Liver (tissue), 9 donors: ENCODE data around the gene PRR4. TPM values are rescaled to one million over a fixed set of nuclear protein-coding genes. Genes with fewer than 3 reads are reported as not detected.

Experiments used
- DNase-seq: peaks from one replicate; pipeline ENCODE4 v3.0.0-alpha.2; 2017; ENCODE audit warnings: low spot score
- H3K27ac ChIP-seq, 2 donors: one replicate each; pipeline ENCODE4 v1.7.0; 2013; ENCODE audit warnings: inconsistent platforms in 2 of 2, low read length in 2 of 2, control low read depth in 1 of 2, low read depth in 1 of 2, mild to moderate bottlenecking in 1 of 2
- H3K27me3 ChIP-seq, 4 donors: one replicate each; pipeline versions ENCODE4 v1.6.1 to v1.7.0; 2013; ENCODE audit warnings: low read length in 3 of 4, inconsistent platforms in 1 of 4, mild to moderate bottlenecking in 1 of 4, moderate library complexity in 1 of 4; ENCODE audit not compliant: control insufficient read depth in 4 of 4, insufficient read depth in 4 of 4
- H3K36me3 ChIP-seq, 4 donors: one replicate each; pipeline versions ENCODE4 v1.6.1 to v1.7.0; 2013; ENCODE audit warnings: low read length in 3 of 4, mild to moderate bottlenecking in 3 of 4, low read depth in 1 of 4, moderate library complexity in 1 of 4; ENCODE audit not compliant: control insufficient read depth in 4 of 4, insufficient read depth in 3 of 4
- H3K4me1 ChIP-seq, 4 donors: one replicate each; pipeline versions ENCODE4 v1.6.1 to v1.7.0; 2013; ENCODE audit warnings: low read length in 3 of 4, mild to moderate bottlenecking in 3 of 4, moderate library complexity in 1 of 4; ENCODE audit not compliant: control insufficient read depth in 4 of 4, insufficient read depth in 4 of 4
- H3K4me3 ChIP-seq, 3 donors: one replicate each; pipeline versions ENCODE4 v1.6.1 to v1.7.0; 2013; ENCODE audit warnings: low read length in 3 of 3, control low read depth in 1 of 3, low read depth in 1 of 3, mild to moderate bottlenecking in 1 of 3
- H3K9ac ChIP-seq, 2 donors: one replicate each; pipeline ENCODE4 v1.7.0; 2013; ENCODE audit warnings: low read length in 2 of 2, mild to moderate bottlenecking in 2 of 2, moderate library complexity in 2 of 2, control low read depth in 1 of 2, low read depth in 1 of 2
- H3K9me3 ChIP-seq, 4 donors: one replicate each; pipeline versions ENCODE4 v1.6.1 to v1.7.0; 2013; ENCODE audit warnings: low read length in 3 of 4; ENCODE audit not compliant: control insufficient read depth in 4 of 4
- EGR1 ChIP-seq, 2 donors: IDR thresholded peaks; 2 replicates each; pipeline ENCODE4 v1.6.1; 2016 to 2018; ENCODE audit warnings: antibody characterized with exemption in 2 of 2, low read depth in 2 of 2
- FOXA2 ChIP-seq: IDR thresholded peaks from 2 replicates; pipeline ENCODE4 v1.6.1; 2016; ENCODE audit warnings: antibody characterized with exemption
- GABPA ChIP-seq, 2 donors: IDR thresholded peaks in 1 of 2; conservative IDR thresholded peaks in 1 of 2; 2 replicates each; pipeline ENCODE4 v1.6.1; 2016; ENCODE audit warnings: antibody characterized with exemption in 2 of 2, mild to moderate bottlenecking in 1 of 2, moderate library complexity in 1 of 2
- HNF4G ChIP-seq: IDR thresholded peaks from 2 replicates; pipeline ENCODE4 v1.6.1; 2016; ENCODE audit warnings: antibody characterized with exemption
- JUND ChIP-seq, 2 donors: IDR thresholded peaks; 2 replicates each; pipeline ENCODE4 v1.6.1; 2016; ENCODE audit warnings: antibody characterized with exemption in 2 of 2
- NR2F2 ChIP-seq: IDR thresholded peaks from 2 replicates; pipeline ENCODE4 v1.6.1; 2016; ENCODE audit warnings: antibody characterized with exemption
- RAD21 ChIP-seq, 2 donors: IDR thresholded peaks; 2 replicates each; pipeline ENCODE4 v1.6.1; 2016; ENCODE audit warnings: antibody characterized with exemption in 2 of 2, mild to moderate bottlenecking in 2 of 2
- SP1 ChIP-seq: IDR thresholded peaks from 2 replicates; pipeline ENCODE4 v1.6.1; 2018; ENCODE audit warnings: antibody characterized with exemption, mild to moderate bottlenecking
- YY1 ChIP-seq: IDR thresholded peaks from 2 replicates; pipeline ENCODE4 v1.6.1; 2016; ENCODE audit warnings: antibody characterized with exemption, mild to moderate bottlenecking
- WGBS: extraction: QIAGEN DNeasy Blood & Tissue Kit; methylation state at CpG from one replicate; pipeline ENCODE4 v1.1.7; 2013; 5-methylcytosine and 5-hydroxymethylcytosine counted together
- polyA plus RNA-seq, 2 donors: library from polyadenylated mRNA; stranded (reverse) in 1 of 2; unstranded in 1 of 2; fragments of 200-250 nt in 1 of 2; fragments of >200 nt in 1 of 2; fragmentation: Nextera tagmentation in 1 of 2; extraction: Ambion mirVana in 1 of 2; gene quantifications; one replicate each; pipeline versions ENCODE4 v1.2.1 to v1.2.3, GENCODE V29; 2013 to 2015
- total RNA-seq, 2 donors: library from RNA; depleted of rRNA; stranded (reverse); fragments of >200 nt; gene quantifications; one replicate each; pipeline ENCODE4 v1.2.3, GENCODE V29; 2014
- TF ChIP-seq, protein P1 (sequence below): IDR thresholded peaks from 2 replicates; pipeline ENCODE4 v1.6.1; 2016; ENCODE audit warnings: antibody characterized with exemption
- TF ChIP-seq, protein P2 (sequence below): fragments of 150-350 bp; IDR thresholded peaks from 2 replicates; pipeline ENCODE4 v1.5.1; 2017; ENCODE audit warnings: improper control_type of control experiment, low read depth, low read length; ENCODE audit not compliant: missing input control
- TF ChIP-seq, protein P3 (sequence below): IDR thresholded peaks from 2 replicates; pipeline ENCODE4 v1.6.1; 2016; ENCODE audit warnings: antibody characterized with exemption
- TF ChIP-seq, protein P4 (sequence below): IDR thresholded peaks from 2 replicates; pipeline ENCODE4 v1.6.1; 2016; ENCODE audit warnings: antibody characterized with exemption
- donor health status: healthy.
- donor health status: healthy.
- donor health status: healthy.
- donor health status: healthy.
- donor health status: healthy.

The PRR4 gene
- total and polyA plus RNA-seq, 4 donors = 0.56 to 3.5 (median 1.4) TPM

DNA sequence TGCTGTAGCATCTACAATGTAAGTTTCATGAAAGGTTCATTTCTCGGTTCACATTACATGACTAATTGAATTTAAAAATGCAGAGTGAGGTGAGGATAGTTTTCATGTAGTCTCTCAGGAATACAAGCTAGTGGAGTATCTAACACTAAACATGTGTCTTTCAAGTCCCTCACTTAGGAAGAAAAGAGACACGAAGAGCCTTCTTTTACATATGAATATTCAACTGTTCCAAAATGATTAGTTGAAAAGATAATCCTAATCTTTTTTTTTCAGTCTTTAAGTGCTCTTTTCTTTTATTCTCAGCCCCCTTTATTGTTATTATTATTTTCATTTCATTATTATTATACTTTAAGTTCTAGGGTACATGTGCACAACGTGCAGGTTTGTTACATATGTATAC lies 10.8 kb downstream of the PRR4 start (continued):
- TF ChIP-seq, protein P1, sequence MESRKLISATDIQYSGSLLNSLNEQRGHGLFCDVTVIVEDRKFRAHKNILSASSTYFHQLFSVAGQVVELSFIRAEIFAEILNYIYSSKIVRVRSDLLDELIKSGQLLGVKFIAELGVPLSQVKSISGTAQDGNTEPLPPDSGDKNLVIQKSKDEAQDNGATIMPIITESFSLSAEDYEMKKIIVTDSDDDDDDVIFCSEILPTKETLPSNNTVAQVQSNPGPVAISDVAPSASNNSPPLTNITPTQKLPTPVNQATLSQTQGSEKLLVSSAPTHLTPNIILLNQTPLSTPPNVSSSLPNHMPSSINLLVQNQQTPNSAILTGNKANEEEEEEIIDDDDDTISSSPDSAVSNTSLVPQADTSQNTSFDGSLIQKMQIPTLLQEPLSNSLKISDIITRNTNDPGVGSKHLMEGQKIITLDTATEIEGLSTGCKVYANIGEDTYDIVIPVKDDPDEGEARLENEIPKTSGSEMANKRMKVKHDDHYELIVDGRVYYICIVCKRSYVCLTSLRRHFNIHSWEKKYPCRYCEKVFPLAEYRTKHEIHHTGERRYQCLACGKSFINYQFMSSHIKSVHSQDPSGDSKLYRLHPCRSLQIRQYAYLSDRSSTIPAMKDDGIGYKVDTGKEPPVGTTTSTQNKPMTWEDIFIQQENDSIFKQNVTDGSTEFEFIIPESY = no peak

DNA sequence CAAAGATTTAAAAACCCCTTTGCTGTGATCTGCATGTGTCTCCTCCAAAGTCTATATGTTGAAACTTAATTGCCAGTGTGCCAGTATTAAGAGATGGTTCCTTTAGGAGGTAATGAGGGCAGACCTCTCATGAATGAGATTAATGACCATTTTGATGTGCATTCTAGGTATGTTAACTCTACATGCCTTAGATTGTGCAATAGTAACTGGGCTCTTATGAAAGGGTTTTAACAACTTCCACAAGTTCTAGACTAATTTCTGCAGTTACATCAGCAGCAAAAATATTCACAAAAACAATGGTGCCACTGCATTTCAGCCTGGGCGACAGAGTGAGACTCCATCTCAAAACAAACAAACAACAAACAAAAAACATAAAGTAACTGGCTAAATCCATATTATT lies 19.3 kb downstream of the PRR4 start:
- no peak overlapping the region for H3K27ac ChIP-seq
- no peaks in the 10 kb centered on the region for H3K4me1 ChIP-seq
- no peak overlapping the region for H3K9ac ChIP-seq
- H3K9me3 ChIP-seq = no peaks in the 10 kb centered on the region
- H3K36me3 ChIP-seq = no peaks in the 10 kb centered on the region
- no peak for DNase-seq
- no peak for TF ChIP-seq RAD21 (IDR thresholded peaks at IDR 0.05)
- TF ChIP-seq, protein P1 = no peak
- WGBS = 94% methylated on average over 1 of the region's 1 CpG
- H3K27me3 ChIP-seq = no peaks in the 10 kb centered on the region
- H3K4me3 ChIP-seq = no peak overlapping the region

DNA sequence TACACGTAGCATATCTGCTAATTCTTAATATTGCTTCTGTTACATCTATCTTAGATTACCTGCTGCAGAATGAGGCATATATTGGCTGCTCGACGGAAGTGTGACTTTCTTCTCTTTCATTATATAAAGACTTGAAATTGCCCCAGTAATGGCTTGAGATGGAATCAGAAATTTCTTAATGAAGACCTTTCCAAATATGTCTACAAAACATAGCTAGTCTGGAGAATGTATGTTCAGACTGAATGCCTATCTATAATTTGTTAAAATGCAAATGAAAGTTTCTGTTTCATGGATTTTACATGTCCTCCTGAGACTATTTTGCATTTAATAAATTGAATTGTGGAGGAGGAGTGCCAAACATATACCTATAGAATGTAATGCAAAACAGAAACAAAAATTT lies 23.0 kb downstream of the PRR4 start, which contains the start of gene TAS2R10:
TSS of gene TAS2R10 (minus strand) at position 101 of the 400 bp plus-strand sequence. CDS start at position 12, 89 bp downstream.
- no peak within 1 kb of the TSS for H3K27ac ChIP-seq
- H3K9me3 ChIP-seq = no peaks in the 10 kb centered on the region
- no peaks in the 10 kb centered on the region for H3K36me3 ChIP-seq
- H3K4me3 ChIP-seq = no peak within 1 kb of the TSS
- H3K27me3 ChIP-seq = no peaks in the 10 kb centered on the region
- TF ChIP-seq, protein P2, sequence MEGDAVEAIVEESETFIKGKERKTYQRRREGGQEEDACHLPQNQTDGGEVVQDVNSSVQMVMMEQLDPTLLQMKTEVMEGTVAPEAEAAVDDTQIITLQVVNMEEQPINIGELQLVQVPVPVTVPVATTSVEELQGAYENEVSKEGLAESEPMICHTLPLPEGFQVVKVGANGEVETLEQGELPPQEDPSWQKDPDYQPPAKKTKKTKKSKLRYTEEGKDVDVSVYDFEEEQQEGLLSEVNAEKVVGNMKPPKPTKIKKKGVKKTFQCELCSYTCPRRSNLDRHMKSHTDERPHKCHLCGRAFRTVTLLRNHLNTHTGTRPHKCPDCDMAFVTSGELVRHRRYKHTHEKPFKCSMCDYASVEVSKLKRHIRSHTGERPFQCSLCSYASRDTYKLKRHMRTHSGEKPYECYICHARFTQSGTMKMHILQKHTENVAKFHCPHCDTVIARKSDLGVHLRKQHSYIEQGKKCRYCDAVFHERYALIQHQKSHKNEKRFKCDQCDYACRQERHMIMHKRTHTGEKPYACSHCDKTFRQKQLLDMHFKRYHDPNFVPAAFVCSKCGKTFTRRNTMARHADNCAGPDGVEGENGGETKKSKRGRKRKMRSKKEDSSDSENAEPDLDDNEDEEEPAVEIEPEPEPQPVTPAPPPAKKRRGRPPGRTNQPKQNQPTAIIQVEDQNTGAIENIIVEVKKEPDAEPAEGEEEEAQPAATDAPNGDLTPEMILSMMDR = no peak
- TF ChIP-seq YY1 (no peak), EGR1 (IDR thresholded peaks at IDR 0.05; ENCODE audit: low read depth in 2 of 2) (no peak), NR2F2 (no peak), JUND (IDR thresholded peaks at IDR 0.05) (no peak), RAD21 (IDR thresholded peaks at IDR 0.05) (no peak), HNF4G (no peak), FOXA2 (no peak), SP1 (no peak), GABPA (IDR thresholded peaks at IDR 0.05 in 1 of 2, conservative IDR thresholded peaks at IDR 0.05 in 1 of 2) (no peak)
- TF ChIP-seq, protein P1 = no peak
- TF ChIP-seq, protein P3, sequence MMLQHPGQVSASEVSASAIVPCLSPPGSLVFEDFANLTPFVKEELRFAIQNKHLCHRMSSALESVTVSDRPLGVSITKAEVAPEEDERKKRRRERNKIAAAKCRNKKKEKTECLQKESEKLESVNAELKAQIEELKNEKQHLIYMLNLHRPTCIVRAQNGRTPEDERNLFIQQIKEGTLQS = no peak
- TF ChIP-seq, protein P4, sequence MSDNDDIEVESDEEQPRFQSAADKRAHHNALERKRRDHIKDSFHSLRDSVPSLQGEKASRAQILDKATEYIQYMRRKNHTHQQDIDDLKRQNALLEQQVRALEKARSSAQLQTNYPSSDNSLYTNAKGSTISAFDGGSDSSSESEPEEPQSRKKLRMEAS = no peak
- no peak for DNase-seq
- H3K4me1 ChIP-seq = no peaks in the 10 kb centered on the region
- 97% methylated on average over 3 of the region's 3 CpGs for WGBS
- no peak within 1 kb of the TSS for H3K9ac ChIP-seq
